ENCODE data around the gene HEYL. TPM values are rescaled to one million over a fixed set of nuclear protein-coding genes. Genes with fewer than 3 reads are reported as not detected.

HEYL gene
- total RNA-seq, 1 donor from 2014 or later = 34.0 TPM

DNA sequence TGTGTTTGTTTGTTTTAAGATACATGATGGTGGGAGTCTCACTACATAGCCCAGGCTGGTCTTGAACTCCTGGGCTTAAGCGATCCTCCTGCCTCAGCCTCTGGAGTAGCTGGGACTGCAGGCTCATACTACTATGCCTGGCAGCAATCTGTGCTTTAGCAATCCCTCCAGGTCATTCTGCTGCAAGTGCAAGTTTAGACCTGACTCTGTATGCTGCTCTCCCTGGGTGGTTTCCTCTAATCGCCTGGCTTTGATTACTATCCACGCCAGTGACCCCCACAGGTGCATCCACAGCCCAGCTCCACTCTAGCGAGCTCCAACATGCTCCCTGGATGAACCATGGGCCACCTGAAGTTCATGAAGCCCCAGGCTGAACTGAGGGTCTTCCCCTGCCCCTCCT is 47.4 kb downstream of the HEYL start:
- H3K9me3 ChIP-seq = no peaks in the 10 kb centered on the region

DNA sequence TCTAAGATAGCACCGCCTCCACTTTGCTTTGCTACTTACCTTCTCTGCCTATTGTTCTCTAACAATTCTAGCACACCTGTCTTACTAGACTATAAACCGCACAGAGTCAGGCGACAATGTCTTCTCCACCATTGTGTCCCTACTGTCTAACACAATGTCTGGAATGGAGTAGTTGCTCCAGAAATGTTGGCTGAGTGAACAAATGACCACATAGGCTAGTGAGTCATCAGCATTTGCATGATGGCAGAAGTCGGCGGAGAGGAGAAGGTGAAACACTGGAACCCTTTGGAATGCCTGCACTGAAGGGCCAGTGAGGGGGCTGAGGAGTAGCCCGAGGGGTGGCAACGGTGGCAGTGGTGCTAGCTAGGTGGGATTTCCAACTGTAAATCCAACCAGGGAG is 48.9 kb downstream of the HEYL start:
- TF ChIP-seq, protein P1, sequence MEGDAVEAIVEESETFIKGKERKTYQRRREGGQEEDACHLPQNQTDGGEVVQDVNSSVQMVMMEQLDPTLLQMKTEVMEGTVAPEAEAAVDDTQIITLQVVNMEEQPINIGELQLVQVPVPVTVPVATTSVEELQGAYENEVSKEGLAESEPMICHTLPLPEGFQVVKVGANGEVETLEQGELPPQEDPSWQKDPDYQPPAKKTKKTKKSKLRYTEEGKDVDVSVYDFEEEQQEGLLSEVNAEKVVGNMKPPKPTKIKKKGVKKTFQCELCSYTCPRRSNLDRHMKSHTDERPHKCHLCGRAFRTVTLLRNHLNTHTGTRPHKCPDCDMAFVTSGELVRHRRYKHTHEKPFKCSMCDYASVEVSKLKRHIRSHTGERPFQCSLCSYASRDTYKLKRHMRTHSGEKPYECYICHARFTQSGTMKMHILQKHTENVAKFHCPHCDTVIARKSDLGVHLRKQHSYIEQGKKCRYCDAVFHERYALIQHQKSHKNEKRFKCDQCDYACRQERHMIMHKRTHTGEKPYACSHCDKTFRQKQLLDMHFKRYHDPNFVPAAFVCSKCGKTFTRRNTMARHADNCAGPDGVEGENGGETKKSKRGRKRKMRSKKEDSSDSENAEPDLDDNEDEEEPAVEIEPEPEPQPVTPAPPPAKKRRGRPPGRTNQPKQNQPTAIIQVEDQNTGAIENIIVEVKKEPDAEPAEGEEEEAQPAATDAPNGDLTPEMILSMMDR (IDR thresholded peaks at IDR 0.05) = no peak
- Histone ChIP-seq H3K4me1 (no peaks in the 10 kb centered on the region), H3K27ac (no peak overlapping the region), H3K9me3 (no peaks in the 10 kb centered on the region), H3K4me3 (no peak overlapping the region), H3K27me3 (no peaks in the 10 kb centered on the region), H3K36me3 (no peaks in the 10 kb centered on the region)
- intact Hi-C loops (cut with DNase I) = no loop called here
- DNase-seq (ENCODE audit: low spot score in 2 of 2) = no peak

More for the DNA sequence above, 47.4 kb downstream of the HEYL start:
- Histone ChIP-seq H3K4me3 (no peak overlapping the region), H3K27ac (no peak overlapping the region), H3K36me3 (no peaks in the 10 kb centered on the region), H3K27me3 (no peaks in the 10 kb centered on the region), H3K4me1 (no peaks in the 10 kb centered on the region)
- TF ChIP-seq, protein P1 (IDR thresholded peaks at IDR 0.05) = no peak
- DNase-seq (ENCODE audit: low spot score in 2 of 2) = no peak
- intact Hi-C loops (cut with DNase I) = no loop called here

DNA sequence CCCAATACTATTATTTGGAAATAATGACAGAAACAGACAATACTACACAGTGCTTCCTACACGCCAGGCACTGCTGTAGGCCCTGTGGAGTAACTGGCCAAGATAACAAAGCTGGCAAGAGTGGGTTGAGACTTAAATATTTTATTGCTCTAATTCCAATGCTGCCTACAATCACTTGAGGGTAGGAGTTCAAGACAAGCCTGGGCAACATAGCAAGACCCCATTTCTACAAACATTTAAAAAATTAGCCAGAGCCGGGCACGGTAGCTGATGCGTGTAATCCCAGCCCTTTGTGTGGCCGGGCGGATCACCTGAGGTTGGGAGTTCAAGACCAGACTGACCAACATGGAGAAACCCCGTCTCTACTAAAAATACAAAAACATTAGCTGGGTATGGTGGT is 53.5 kb downstream of the HEYL start:
- no peak for DNase-seq (ENCODE audit: low spot score in 2 of 2)
- Histone ChIP-seq H3K36me3 (no peaks in the 10 kb centered on the region), H3K9me3 (no peaks in the 10 kb centered on the region), H3K4me3 (no peak overlapping the region), H3K4me1 (no peaks in the 10 kb centered on the region), H3K27me3 (no peaks in the 10 kb centered on the region), H3K27ac (no peak overlapping the region)
- intact Hi-C loops (cut with DNase I) = no loop called here
- TF ChIP-seq, protein P1 (IDR thresholded peaks at IDR 0.05) = no peak

DNA sequence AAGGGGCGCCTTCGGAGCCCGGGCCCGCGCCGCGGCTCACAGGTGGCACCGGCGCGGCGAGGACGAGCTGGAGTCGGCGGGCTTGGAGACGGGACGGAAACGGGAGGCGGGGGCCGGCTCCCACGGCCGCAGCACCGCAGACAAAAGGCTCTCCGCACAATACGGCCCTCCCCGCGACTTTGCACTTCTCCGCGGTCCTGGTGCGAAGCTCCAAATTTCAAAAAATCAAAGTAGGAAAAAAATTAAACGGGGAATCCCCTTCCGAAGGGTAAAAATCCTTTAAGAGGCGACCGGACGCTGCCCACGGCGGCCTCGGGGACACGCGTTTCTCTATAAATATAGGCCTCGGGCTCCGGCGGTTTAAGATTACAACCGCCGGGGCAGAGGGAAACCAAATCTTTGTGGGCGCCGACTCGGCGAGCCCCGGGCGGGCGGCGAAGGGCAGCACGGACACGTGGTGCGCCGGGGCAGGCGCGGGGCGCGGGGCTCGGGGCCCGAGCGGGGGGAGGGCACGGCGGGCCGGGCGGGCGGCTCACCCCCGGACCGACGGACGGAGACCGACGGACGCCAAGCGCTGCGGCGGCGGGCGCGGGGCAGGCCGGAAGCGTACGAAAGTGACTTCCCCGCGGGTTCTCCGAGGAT is 63.3 kb downstream of the HEYL start:
- TF ChIP-seq, protein P1 (IDR thresholded peaks at IDR 0.05) = no peak
- peaks cover 3 to 22% of the 10 kb centered on the region in 2 donors for H3K4me1 ChIP-seq
- intact Hi-C loops (cut with DNase I) = no loop called here
- H3K36me3 ChIP-seq = peaks cover 14 to 15% of the 10 kb centered on the region in 2 donors
- peak in 1 of 2 donors; percentile 72 for DNase-seq (ENCODE audit: low spot score in 2 of 2)
- H3K27me3 ChIP-seq = no peaks in the 10 kb centered on the region
- peak overlapping the region; percentile 74 to 88 for H3K4me3 ChIP-seq
- no peaks in the 10 kb centered on the region for H3K9me3 ChIP-seq
- peak overlapping the region; percentile 75 to 78 for H3K27ac ChIP-seq

DNA sequence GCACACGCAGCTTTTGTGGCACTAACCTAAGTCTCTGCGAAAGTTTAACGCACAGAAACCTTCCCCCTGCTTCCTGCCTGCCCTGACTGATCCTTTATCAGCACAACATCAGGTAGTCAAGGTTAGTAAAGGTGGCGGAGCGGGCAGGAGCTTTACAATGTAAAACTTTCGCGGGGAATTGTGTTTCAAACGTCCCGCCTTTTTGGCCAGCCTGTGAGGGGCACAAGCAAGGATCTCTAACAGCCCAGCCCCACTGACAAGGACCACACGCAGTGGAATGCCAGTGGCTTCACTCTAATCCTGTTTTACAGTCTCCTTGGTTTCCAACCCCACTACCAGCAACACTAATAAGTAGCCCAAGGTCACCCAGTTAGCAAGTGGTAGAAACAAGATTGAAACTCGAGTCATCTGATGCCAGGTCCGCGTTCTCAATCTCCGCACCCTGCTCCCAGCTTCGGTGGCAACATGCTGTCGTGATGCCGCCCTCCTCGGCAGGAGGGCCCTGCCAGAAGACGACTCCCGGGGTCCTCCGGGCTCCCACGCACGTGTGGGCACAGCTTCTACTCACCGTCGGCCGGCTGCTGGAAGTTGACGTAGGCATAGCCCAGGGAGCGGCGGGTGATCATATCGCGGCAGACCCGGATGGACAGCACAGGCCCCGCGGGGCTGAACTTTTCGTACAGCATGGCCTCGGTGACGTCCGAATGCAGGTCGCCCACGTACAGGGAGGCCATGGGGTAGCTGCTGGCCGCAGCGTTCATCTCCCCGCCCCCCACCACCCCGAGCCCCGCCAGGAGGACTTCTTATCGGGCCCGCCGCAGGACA is 64.0 kb downstream of the HEYL start:
- H3K27me3 ChIP-seq = no peaks in the 10 kb centered on the region
- peak; percentile 18 to 83 for DNase-seq (ENCODE audit: low spot score in 2 of 2)
- H3K36me3 ChIP-seq = peaks cover 22% of the 10 kb centered on the region in 2 donors
- intact Hi-C loops (cut with DNase I) = no loop called here
- TF ChIP-seq, protein P1 (IDR thresholded peaks at IDR 0.05) = no peak
- peak overlapping the region; percentile 74 to 88 for H3K4me3 ChIP-seq
- H3K4me1 ChIP-seq = peaks cover 3 to 22% of the 10 kb centered on the region in 2 donors
- H3K9me3 ChIP-seq = no peaks in the 10 kb centered on the region
- H3K27ac ChIP-seq = peak overlapping the region; percentile 75 to 78
